Measurements from ENCODE around the gene ADARB2.

GRCh38 chr10:1465418-1465911, 271.9 kb downstream of the ADARB2 start:
- TF ChIP-seq CTCF (IDR thresholded peaks at IDR 0.05 in 2 of 3, conservative IDR thresholded peaks at IDR 0.05 in 1 of 3; ENCODE audit: control insufficient read depth in 2 of 3, extremely low read depth in 1 of 3, insufficient read depth in 1 of 3, low read depth in 3 of 3, low read length in 3 of 3): no peak
- TF ChIP-seq MYC (IDR thresholded peaks at IDR 0.05; ENCODE audit: insufficient read depth, insufficient read length, insufficient replicate concordance, low read length, severe bottlenecking): no peak
- no peak for TF ChIP-seq JUNB (IDR thresholded peaks at IDR 0.05)
- no peak for TF ChIP-seq ZBTB40 (IDR thresholded peaks at IDR 0.05; ENCODE audit: borderline replicate concordance)
- no peak for TF ChIP-seq POLR2A (IDR thresholded peaks at IDR 0.05; ENCODE audit: low read depth, low read length)
- TF ChIP-seq ZBED1 (IDR thresholded peaks at IDR 0.05; ENCODE audit: borderline replicate concordance): no peak
- TF ChIP-seq POLR2AphosphoS5 (IDR thresholded peaks at IDR 0.05; ENCODE audit: low read length): no peak
- no peak for TF ChIP-seq RB1 (IDR thresholded peaks at IDR 0.05; ENCODE audit: borderline replicate concordance)
- no peak for TF ChIP-seq NR2C2 (IDR thresholded peaks at IDR 0.05; ENCODE audit: borderline replicate concordance, control insufficient read depth, insufficient read length, low read depth)
- no peak for TF ChIP-seq FOS (IDR thresholded peaks at IDR 0.05; ENCODE audit: borderline replicate concordance, extremely low read depth, insufficient read length)
- no peak for TF ChIP-seq CHD1 (IDR thresholded peaks at IDR 0.05; ENCODE audit: low read depth, low read length)
- TF ChIP-seq SUZ12 (IDR thresholded peaks at IDR 0.05; ENCODE audit: unreplicated experiment): no peak
- TF ChIP-seq CBX5 (IDR thresholded peaks at IDR 0.05; ENCODE audit: low read depth): no peak

All from GM12878 (cell line).